Measurements from ENCODE around the gene VIM. TPM values are rescaled to one million over a fixed set of nuclear protein-coding genes. Genes with fewer than 3 reads are reported as not detected.

The VIM gene
- total and polyA plus RNA-seq, 10 of the 15 experiments (the other 5 are each of a cell fraction or from before 2014, with no cell fraction given) = 44.2 to 287 (median 188) TPM

GRCh38 chr10:17228091-17229015 lies at the start of gene VIM (continued):
- TF ChIP-seq ZBTB11 (CRISPR knock-in tag; IDR thresholded peaks at IDR 0.05) (no peak), CBX5 (IDR thresholded peaks at IDR 0.05; ENCODE audit: low read depth) (no peak), KLF5 (IDR thresholded peaks at IDR 0.05; ENCODE audit: partially characterized antibody) (no peak), CHD2 (IDR thresholded peaks at IDR 0.05; ENCODE audit: borderline replicate concordance, low read depth, low read length) (peak; percentile 29; the same call in 1 of the 2 replicates), BMI1 (IDR thresholded peaks at IDR 0.05; ENCODE audit: borderline replicate concordance) (no peak), SREBF1 (IDR thresholded peaks at IDR 0.05; ENCODE audit: low read length) (no peak), YY1 (IDR thresholded peaks at IDR 0.05; ENCODE audit: low read depth, low read length) (no peak), RBBP5 (conservative IDR thresholded peaks at IDR 0.05) (no peak), REST (IDR thresholded peaks at IDR 0.05; ENCODE audit: low read depth, low read length) (no peak), NFIC (IDR thresholded peaks at IDR 0.05; ENCODE audit: low read depth, low read length) (no peak; the same call in 1 of the 2 replicates), LARP7 (IDR thresholded peaks at IDR 0.05) (peak; percentile 88; the same call in 1 of the 2 replicates), CBX3 (IDR thresholded peaks at IDR 0.05; ENCODE audit: borderline replicate concordance, low read depth) (no peak), ELK1 (IDR thresholded peaks at IDR 0.05; ENCODE audit: low read depth, low read length) (no peak), ZNF24 (IDR thresholded peaks at IDR 0.05) (no peak), ASH2L (IDR thresholded peaks at IDR 0.05; ENCODE audit: borderline replicate concordance, low read depth) (no peak), ZNF384 (IDR thresholded peaks at IDR 0.05; ENCODE audit: borderline replicate concordance, low read depth, low read length) (no peak), RUNX3 (IDR thresholded peaks at IDR 0.05; ENCODE audit: low read length) (peak; percentile 67; the same call in 1 of the 2 replicates), MEF2A (IDR thresholded peaks at IDR 0.05; ENCODE audit: insufficient read depth, low read depth, low read length) (0 out of 2 replicates have a peak, but pooled peaks have one; percentile 18), RELA (IDR thresholded peaks at IDR 0.05; ENCODE audit: borderline replicate concordance, partially characterized antibody) (no peak), NFYB (IDR thresholded peaks at IDR 0.05; ENCODE audit: insufficient read depth, low read depth, low read length) (no peak), SIX5 (IDR thresholded peaks at IDR 0.05; ENCODE audit: low read depth, low read length, severe bottlenecking) (no peak)
